Skeletal muscle satellite cell (primary cell): ENCODE measurements around the gene GABRG3.
"Not testable (repeated sequence)": the region's sequence is repeated elsewhere in the genome, so short reads cannot be mapped to it uniquely, and the experiment has no call there.

Experiments
- H3K27me3 ChIP-seq: 2 replicates; pipeline ENCODE4 v1.7.0; 2013; ENCODE audit warnings: low read length; ENCODE audit not compliant: control insufficient read depth, insufficient read depth
- H3K36me3 ChIP-seq: 2 replicates; pipeline ENCODE4 v1.7.0; 2013; ENCODE audit warnings: mild to moderate bottlenecking, control low read depth, low read length; ENCODE audit not compliant: insufficient read depth
- H3K4me1 ChIP-seq: 2 replicates; pipeline ENCODE4 v1.7.0; 2013; ENCODE audit warnings: low read length; ENCODE audit not compliant: control insufficient read depth, insufficient read depth
- H3K4me2 ChIP-seq: 2 replicates; pipeline ENCODE4 v1.7.0; 2013; ENCODE audit warnings: mild to moderate bottlenecking, low read length
- H3K4me3 ChIP-seq: 2 replicates; pipeline ENCODE4 v1.7.0; 2013; ENCODE audit warnings: low read length
- H3K9ac ChIP-seq: 2 replicates; pipeline ENCODE4 v1.7.0; 2013; ENCODE audit warnings: mild to moderate bottlenecking, low read depth, low read length, moderate library complexity
- H3K9me3 ChIP-seq: replicated peaks from 2 replicates; pipeline ENCODE4 v1.7.0; 2013; ENCODE audit warnings: mild to moderate bottlenecking, control low read depth, low read length

Gene GABRG3

GRCh38 chr15:27137127-27137526 lies 166.1 kb downstream of the GABRG3 start:
- Histone ChIP-seq H3K4me1 (no peaks in the 10 kb centered on the region), H3K27me3 (no peaks in the 10 kb centered on the region), H3K4me3 (no peak overlapping the region), H3K4me2 (no peak overlapping the region), H3K9me3 (peaks cover 20% of the 10 kb centered on the region), H3K36me3 (no peaks in the 10 kb centered on the region), H3K9ac (no peak overlapping the region)

GRCh38 chr15:27165590-27165989 lies 194.6 kb downstream of the GABRG3 start:
- Histone ChIP-seq H3K27me3 (no peaks in the 10 kb centered on the region), H3K4me2 (no peak overlapping the region), H3K9ac (no peak overlapping the region), H3K4me1 (no peaks in the 10 kb centered on the region), H3K4me3 (no peak overlapping the region), H3K9me3 (peaks cover 21% of the 10 kb centered on the region), H3K36me3 (no peaks in the 10 kb centered on the region)

GRCh38 chr15:27166917-27167316 lies 195.9 kb downstream of the GABRG3 start:
- Histone ChIP-seq H3K4me3 (no peak overlapping the region), H3K9ac (no peak overlapping the region), H3K9me3 (peaks cover 21% of the 10 kb centered on the region), H3K4me2 (no peak overlapping the region), H3K36me3 (no peaks in the 10 kb centered on the region), H3K27me3 (no peaks in the 10 kb centered on the region), H3K4me1 (no peaks in the 10 kb centered on the region)

- H3K4me2 ChIP-seq = no peak overlapping the region
- H3K27me3 ChIP-seq = no peaks in the 10 kb centered on the region
- H3K4me1 ChIP-seq = no peaks in the 10 kb centered on the region
- H3K36me3 ChIP-seq = no peaks in the 10 kb centered on the region
- H3K4me3 ChIP-seq = no peak overlapping the region
- peaks cover 13% of the 10 kb centered on the region for H3K9me3 ChIP-seq
- H3K9ac ChIP-seq = no peak overlapping the region
These were observed 196.8 kb downstream of the GABRG3 start for GRCh38 chr15:27167738-27168137.

GRCh38 chr15:27170851-27171250 lies 199.9 kb downstream of the GABRG3 start:
- H3K36me3 ChIP-seq = no peaks in the 10 kb centered on the region
- no peaks in the 10 kb centered on the region for H3K4me1 ChIP-seq
- no peak overlapping the region for H3K4me3 ChIP-seq
- H3K27me3 ChIP-seq = no peaks in the 10 kb centered on the region
- no peak overlapping the region for H3K9ac ChIP-seq
- H3K4me2 ChIP-seq = no peak overlapping the region
- H3K9me3 ChIP-seq = peaks cover 18% of the 10 kb centered on the region

GRCh38 chr15:27172821-27173220 lies 201.8 kb downstream of the GABRG3 start:
- Histone ChIP-seq H3K4me1 (no peaks in the 10 kb centered on the region), H3K9me3 (peaks cover 16% of the 10 kb centered on the region), H3K9ac (no peak overlapping the region), H3K36me3 (no peaks in the 10 kb centered on the region), H3K27me3 (no peaks in the 10 kb centered on the region), H3K4me3 (no peak overlapping the region), H3K4me2 (no peak overlapping the region)

GRCh38 chr15:27175472-27176153 lies 204.6 kb downstream of the GABRG3 start:
- Histone ChIP-seq H3K9ac (no peak overlapping the region), H3K4me3 (no peak overlapping the region), H3K9me3 (peaks cover 10% of the 10 kb centered on the region), H3K4me1 (no peaks in the 10 kb centered on the region), H3K27me3 (no peaks in the 10 kb centered on the region), H3K4me2 (no peak overlapping the region), H3K36me3 (no peaks in the 10 kb centered on the region)

GRCh38 chr15:27176785-27177406 lies 205.9 kb downstream of the GABRG3 start:
- no peak overlapping the region for H3K9ac ChIP-seq
- no peaks in the 10 kb centered on the region for H3K36me3 ChIP-seq
- H3K4me2 ChIP-seq = no peak overlapping the region
- H3K4me1 ChIP-seq = no peaks in the 10 kb centered on the region
- H3K9me3 ChIP-seq = peaks cover 10% of the 10 kb centered on the region
- H3K27me3 ChIP-seq = no peaks in the 10 kb centered on the region
- H3K4me3 ChIP-seq = no peak overlapping the region

- peaks cover 7% of the 10 kb centered on the region for H3K9me3 ChIP-seq
- no peaks in the 10 kb centered on the region for H3K36me3 ChIP-seq
- H3K9ac ChIP-seq = no peak overlapping the region
- H3K4me1 ChIP-seq = no peaks in the 10 kb centered on the region
- H3K4me2 ChIP-seq = no peak overlapping the region
- no peaks in the 10 kb centered on the region for H3K27me3 ChIP-seq
- H3K4me3 ChIP-seq = no peak overlapping the region
These were observed 208.8 kb downstream of the GABRG3 start for GRCh38 chr15:27179789-27180188.

GRCh38 chr15:27182561-27183110 lies 211.7 kb downstream of the GABRG3 start:
- no peaks in the 10 kb centered on the region for H3K36me3 ChIP-seq
- no peak overlapping the region for H3K9ac ChIP-seq
- H3K27me3 ChIP-seq = no peaks in the 10 kb centered on the region
- no peak overlapping the region for H3K4me3 ChIP-seq
- H3K4me1 ChIP-seq = no peaks in the 10 kb centered on the region
- H3K4me2 ChIP-seq = no peak overlapping the region
- no peaks in the 10 kb centered on the region for H3K9me3 ChIP-seq

GRCh38 chr15:27183201-27183600 lies 212.2 kb downstream of the GABRG3 start:
- no peaks in the 10 kb centered on the region for H3K27me3 ChIP-seq
- H3K9me3 ChIP-seq = no peaks in the 10 kb centered on the region
- no peaks in the 10 kb centered on the region for H3K4me1 ChIP-seq
- H3K9ac ChIP-seq = no peak overlapping the region
- no peak overlapping the region for H3K4me3 ChIP-seq
- no peaks in the 10 kb centered on the region for H3K36me3 ChIP-seq
- H3K4me2 ChIP-seq = no peak overlapping the region

- not testable (repeated sequence) for H3K4me3 ChIP-seq, H3K36me3 ChIP-seq, H3K4me2 ChIP-seq, H3K9ac ChIP-seq, H3K27me3 ChIP-seq, H3K4me1 ChIP-seq, H3K9me3 ChIP-seq
These were observed 220.5 kb downstream of the GABRG3 start for GRCh38 chr15:27191515-27191914.
